COLO829 (cell line): ENCODE data around the gene AASS.
A peak's percentile ranks its signal among the peaks of the same experiment; 100 is the strongest.

Source experiments
- DNase-seq: peaks from one replicate; pipeline ENCODE4 v3.0.0; 2012; ENCODE audit warnings: low spot score

AASS gene

GRCh38 chr7:122038904-122039303 lies 105.1 kb downstream of the AASS start:
- DNase-seq, result peak; percentile 6

DNA sequence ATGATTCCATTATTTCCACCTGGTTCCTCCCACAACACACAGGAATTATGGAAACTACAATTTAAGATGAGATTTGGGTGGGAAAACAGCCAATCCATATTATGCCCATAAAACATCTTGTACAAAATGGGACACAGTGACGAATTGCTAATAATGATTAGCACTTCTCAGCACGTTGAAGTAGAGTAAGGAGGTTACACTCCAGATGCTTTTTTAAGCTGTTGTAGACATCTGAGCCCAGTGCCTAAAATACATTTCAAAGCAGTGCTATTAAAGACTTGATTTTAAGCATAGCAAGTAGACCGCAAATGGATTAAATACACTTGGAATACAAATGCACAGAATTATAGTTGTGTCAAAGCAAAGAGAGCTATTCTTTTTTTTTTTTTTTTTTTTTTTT lies 105.9 kb downstream of the AASS start:
- no peak for DNase-seq

DNA sequence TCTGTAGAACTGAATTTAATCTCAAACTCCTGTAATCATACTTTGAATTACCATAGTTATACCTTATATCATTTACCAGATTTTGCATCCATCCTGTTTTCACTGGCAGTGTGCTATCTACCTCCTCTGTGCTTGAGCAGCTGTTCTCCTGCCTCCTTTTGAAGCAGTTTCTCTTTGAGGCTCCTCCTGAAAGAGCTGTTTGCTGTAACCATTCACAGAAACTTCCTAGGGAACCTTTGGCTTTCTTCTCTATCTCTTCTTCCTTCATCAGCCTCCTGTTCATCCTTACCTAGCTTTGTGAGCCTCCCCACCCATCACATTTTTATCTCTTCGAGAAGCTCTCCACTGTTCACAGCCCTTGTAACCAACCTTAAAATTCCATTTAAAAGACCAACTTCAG lies 108.2 kb downstream of the AASS start:
- DNase-seq, result no peak

GRCh38 chr7:122033641-122034040 lies 110.4 kb downstream of the AASS start:
- no peak for DNase-seq

- DNase-seq, result no peak
Observed at GRCh38 chr7:122027058-122027457, 117.0 kb downstream of the AASS start.
